Thyroid gland (tissue), 4 donors: ENCODE data around the gene NUP50. TPM values are rescaled to one million over a fixed set of nuclear protein-coding genes. Genes with fewer than 3 reads are reported as not detected.
A peak's percentile ranks its signal among the peaks of the same experiment; 100 is the strongest.

Source experiments
- DNase-seq, 2 donors: peaks; one replicate each; pipeline ENCODE4 v3.0.0-alpha.2; 2019
- H3K27ac ChIP-seq, 3 donors: fragments of 200-600 bp; sonication (generic); 1 replicate in 2 of 3; 2 replicates in 1 of 3; pipeline ENCODE4 v1.5.1; 2016 to 2019; ENCODE audit warnings: mild to moderate bottlenecking in 1 of 3, moderate library complexity in 1 of 3
- H3K27me3 ChIP-seq: fragments of 200-600 bp; sonication (generic); one replicate; pipeline ENCODE4 v1.5.1; 2019
- H3K36me3 ChIP-seq, 2 donors: fragments of 200-600 bp; sonication (generic); one replicate each; pipeline ENCODE4 v1.5.1; 2016 to 2019
- H3K4me1 ChIP-seq, 2 donors: fragments of 200-600 bp; sonication (generic); one replicate each; pipeline ENCODE4 v1.5.1; 2017 to 2019
- H3K4me3 ChIP-seq, 3 donors: fragments of 200-600 bp; sonication (generic); replicated peaks in 1 of 3; 1 replicate in 2 of 3; 2 replicates in 1 of 3; pipeline ENCODE4 v1.5.1; 2016; ENCODE audit warnings: mild to moderate bottlenecking in 1 of 3
- H3K9me3 ChIP-seq: fragments of 200-600 bp; sonication (generic); one replicate; pipeline ENCODE4 v1.5.1; 2017
- POLR2A ChIP-seq, 2 donors: fragments of 450-650 bp; IDR thresholded peaks; one replicate each; pipeline ENCODE4 v1.6.1; 2017; ENCODE audit warnings: antibody characterized with exemption in 2 of 2, mild to moderate bottlenecking in 2 of 2, moderate library complexity in 1 of 2
- WGBS, 2 donors: methylation state at CpG; one replicate each; pipeline ENCODE4 v1.1.5; 2017; 5-methylcytosine and 5-hydroxymethylcytosine counted together
- intact Hi-C: fragments of 100-400 bp; cut with DNase I; formaldehyde crosslinking; loops from one replicate; pipeline ENCODE4 v1.15.1; 2023
- total RNA-seq, 4 donors: library from RNA; depleted of rRNA; stranded (reverse); fragments of >200 nt; gene quantifications; one replicate each; pipeline ENCODE4 v1.2.3, GENCODE V29; 2016
- TF ChIP-seq, protein P1 (sequence below), 6 experiments: fragments of 200-600 bp in 3 of 6; fragments of 450-650 bp in 3 of 6; sonication (generic) in 3 of 6; IDR thresholded peaks; one replicate each; pipeline ENCODE4 v1.5.1; 2016 to 2019; ENCODE audit warnings: antibody characterized with exemption in 6 of 6, mild to moderate bottlenecking in 2 of 6, inconsistent platforms in 1 of 6, moderate library complexity in 1 of 6

NUP50 gene
- total RNA-seq, 4 donors from 2014 or later, result 53.9 to 128 (median 91.9) TPM

DNA sequence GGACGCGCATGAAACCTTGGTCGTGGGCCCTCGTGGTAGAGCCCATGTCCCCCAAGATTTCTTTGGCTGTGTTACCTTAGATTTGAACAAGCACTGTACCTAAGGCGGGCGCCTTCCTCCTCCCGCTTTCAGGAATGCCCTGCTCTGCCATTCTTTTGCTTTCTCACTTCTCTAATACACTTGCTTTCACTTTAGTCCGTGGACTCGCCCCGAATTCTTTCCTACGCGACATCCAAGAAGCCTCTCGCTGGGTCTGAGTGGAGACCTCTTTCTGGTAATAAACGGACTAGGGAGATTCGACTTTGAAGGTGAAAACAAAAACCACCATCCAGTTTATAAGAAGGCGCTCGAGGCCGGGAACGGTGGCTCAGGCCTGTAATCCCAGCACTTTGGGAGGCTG lies 1.2 kb upstream of the NUP50 start:
- no peak for TF ChIP-seq POLR2A (IDR thresholded peaks at IDR 0.05)
- TF ChIP-seq, protein P1, sequence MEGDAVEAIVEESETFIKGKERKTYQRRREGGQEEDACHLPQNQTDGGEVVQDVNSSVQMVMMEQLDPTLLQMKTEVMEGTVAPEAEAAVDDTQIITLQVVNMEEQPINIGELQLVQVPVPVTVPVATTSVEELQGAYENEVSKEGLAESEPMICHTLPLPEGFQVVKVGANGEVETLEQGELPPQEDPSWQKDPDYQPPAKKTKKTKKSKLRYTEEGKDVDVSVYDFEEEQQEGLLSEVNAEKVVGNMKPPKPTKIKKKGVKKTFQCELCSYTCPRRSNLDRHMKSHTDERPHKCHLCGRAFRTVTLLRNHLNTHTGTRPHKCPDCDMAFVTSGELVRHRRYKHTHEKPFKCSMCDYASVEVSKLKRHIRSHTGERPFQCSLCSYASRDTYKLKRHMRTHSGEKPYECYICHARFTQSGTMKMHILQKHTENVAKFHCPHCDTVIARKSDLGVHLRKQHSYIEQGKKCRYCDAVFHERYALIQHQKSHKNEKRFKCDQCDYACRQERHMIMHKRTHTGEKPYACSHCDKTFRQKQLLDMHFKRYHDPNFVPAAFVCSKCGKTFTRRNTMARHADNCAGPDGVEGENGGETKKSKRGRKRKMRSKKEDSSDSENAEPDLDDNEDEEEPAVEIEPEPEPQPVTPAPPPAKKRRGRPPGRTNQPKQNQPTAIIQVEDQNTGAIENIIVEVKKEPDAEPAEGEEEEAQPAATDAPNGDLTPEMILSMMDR (IDR thresholded peaks at IDR 0.05), result no peak
- H3K36me3 ChIP-seq, result no peaks in the 10 kb centered on the region
- no peak for DNase-seq
- no peaks in the 10 kb centered on the region for H3K27me3 ChIP-seq
- H3K9me3 ChIP-seq, result no peaks in the 10 kb centered on the region
- WGBS, 2 donors, result 85% methylated on average over 19 of the region's 19 CpGs
- no peak overlapping the region for H3K27ac ChIP-seq
- no peak overlapping the region for H3K4me3 ChIP-seq
- peaks cover 11 to 42% of the 10 kb centered on the region in 2 donors for H3K4me1 ChIP-seq
- intact Hi-C loops, result loop anchor here (2.0 kb wide), 1 partner anchor 78 kb away; the partner anchor contains the start of gene KIAA0930

DNA sequence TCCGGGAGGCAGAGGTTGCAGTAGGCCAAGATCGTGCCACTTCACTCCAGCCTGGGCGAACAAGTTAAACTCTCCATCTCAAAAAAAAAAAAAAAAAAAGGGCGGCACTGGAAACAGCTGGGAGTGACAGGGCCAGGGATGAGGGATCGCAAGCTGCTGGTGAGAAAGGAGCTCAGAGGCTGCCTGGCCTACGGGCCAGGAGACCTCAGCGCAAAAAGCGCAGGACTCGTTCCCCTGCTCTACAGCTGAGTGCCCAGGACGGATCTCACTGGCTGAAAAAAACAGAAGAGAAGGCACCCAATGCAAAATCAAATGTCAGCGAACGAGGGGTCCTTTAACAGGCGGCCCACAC lies 650 bp upstream of the NUP50 start:
- no peak for TF ChIP-seq POLR2A (IDR thresholded peaks at IDR 0.05)
- TF ChIP-seq, protein P1 (IDR thresholded peaks at IDR 0.05), result no peak
- Histone ChIP-seq H3K9me3 (no peaks in the 10 kb centered on the region), H3K4me1 (peaks cover 17 to 42% of the 10 kb centered on the region in 2 donors), H3K4me3 (peak overlapping the region; percentile 51 to 97 (median 61)), H3K36me3 (no peaks in the 10 kb centered on the region), H3K27ac (peak overlapping the region; percentile 21 to 92 (median 91)), H3K27me3 (no peaks in the 10 kb centered on the region)
- 4 to 6% methylated on average over 12 of the region's 13 CpGs for WGBS, 2 donors
- DNase-seq, result peak; percentile 32 to 53
- intact Hi-C loops, result loop anchor here (2.0 kb wide), 1 partner anchor 78 kb away; the partner anchor contains the start of gene KIAA0930

DNA sequence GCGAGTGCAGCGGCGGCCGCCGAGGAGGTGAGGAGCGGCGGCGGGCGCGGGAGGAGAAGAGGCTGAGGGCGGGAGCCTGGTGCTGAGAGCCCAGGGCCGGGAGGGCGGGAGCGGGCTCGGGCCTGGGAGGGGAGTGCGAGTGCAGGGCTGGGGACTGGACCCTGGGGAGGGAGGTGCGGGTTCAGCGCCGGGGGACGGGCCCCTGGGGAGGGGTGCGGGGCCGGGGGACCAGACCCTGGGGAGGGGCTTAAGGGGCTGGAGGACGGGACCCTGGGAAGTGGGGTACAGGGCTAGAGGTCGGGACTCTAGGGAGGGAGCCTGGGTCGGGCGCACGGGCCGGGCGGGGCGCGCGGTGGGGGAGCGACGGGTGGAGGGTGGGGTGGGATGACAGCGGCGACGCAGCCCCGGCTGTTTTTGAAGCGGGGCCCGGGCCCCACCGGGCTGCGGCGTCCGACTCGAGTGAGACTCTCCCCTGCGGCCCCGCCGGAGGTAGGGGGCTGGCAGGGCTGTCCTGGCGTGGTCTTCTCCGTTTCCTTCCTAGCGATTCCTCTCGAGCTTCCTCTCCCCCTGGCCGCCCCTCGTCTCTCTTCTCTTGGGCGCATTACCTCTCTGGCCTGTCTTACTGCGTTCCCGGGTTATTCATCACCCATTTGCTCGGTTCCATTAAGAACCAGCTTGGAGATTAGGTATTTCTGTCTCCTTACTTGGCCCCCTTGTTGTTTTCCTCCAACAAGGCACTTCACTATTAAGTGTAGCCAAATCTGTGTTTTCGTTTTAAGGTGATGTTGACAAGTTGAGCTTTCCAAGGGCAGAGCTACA lies 754 bp downstream of the NUP50 start:
- Histone ChIP-seq H3K27me3 (no peaks in the 10 kb centered on the region), H3K27ac (peak overlapping the region; percentile 56 to 92 (median 91)), H3K36me3 (peaks cover 0 to 3% of the 10 kb centered on the region in 2 donors), H3K9me3 (no peaks in the 10 kb centered on the region), H3K4me3 (peak overlapping the region; percentile 87 to 97 (median 91)), H3K4me1 (peaks cover 24 to 34% of the 10 kb centered on the region in 2 donors)
- 1 to 2% methylated on average over 17 to 33 of the region's 59 CpGs for WGBS, 2 donors
- DNase-seq, result peak; percentile 15 to 38
- TF ChIP-seq POLR2A (IDR thresholded peaks at IDR 0.05), result no peak
- TF ChIP-seq, protein P1 (IDR thresholded peaks at IDR 0.05), result no peak
- intact Hi-C loops, result no loop called here

DNA sequence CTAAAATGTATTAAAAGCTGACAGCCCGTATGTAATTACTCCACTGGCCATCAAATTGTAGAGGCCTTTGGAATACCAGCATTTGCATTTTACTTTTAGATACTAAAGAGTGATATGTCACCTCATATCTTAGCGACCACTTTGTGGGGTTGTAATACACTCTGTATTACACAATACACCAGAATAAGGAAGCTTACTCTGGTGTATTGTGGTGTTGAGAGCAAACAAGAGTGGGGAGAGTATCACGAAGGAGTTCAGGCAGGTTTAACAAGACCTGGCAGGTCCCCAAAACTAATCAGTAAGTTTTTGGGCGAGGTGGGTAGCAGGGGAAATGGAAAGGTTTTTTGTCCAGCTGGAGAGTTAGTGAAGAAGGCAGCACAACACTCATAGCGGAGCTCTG lies 3.2 kb downstream of the NUP50 start:
- H3K27me3 ChIP-seq, result no peaks in the 10 kb centered on the region
- DNase-seq, result no peak
- peaks cover 11 to 13% of the 10 kb centered on the region in 2 donors for H3K36me3 ChIP-seq
- WGBS, 2 donors, result 66 to 76% methylated on average over 5 of the region's 5 CpGs
- no peak overlapping the region for H3K4me3 ChIP-seq
- TF ChIP-seq POLR2A (IDR thresholded peaks at IDR 0.05), result no peak
- TF ChIP-seq, protein P1 (IDR thresholded peaks at IDR 0.05), result no peak
- H3K27ac ChIP-seq, result no peak overlapping the region
- H3K9me3 ChIP-seq, result no peaks in the 10 kb centered on the region
- H3K4me1 ChIP-seq, result peaks cover 30 to 32% of the 10 kb centered on the region in 2 donors
- intact Hi-C loops, result no loop called here
